Fibroblast of the conjunctiva (primary cell): ENCODE measurements around the gene C1orf210.

Experiments
- DNase-seq: peaks from one replicate; pipeline ENCODE4 v3.0.0-alpha.2; 2010; ENCODE audit warnings: low read depth

Gene C1orf210

GRCh38 chr1:43250351-43250761 is 35.0 kb downstream of the C1orf210 start:
- no peak for DNase-seq

GRCh38 chr1:43247256-43247921 is 38.0 kb downstream of the C1orf210 start:
- no peak for DNase-seq

GRCh38 chr1:43246466-43247213 is 38.7 kb downstream of the C1orf210 start:
- no peak for DNase-seq

GRCh38 chr1:43243299-43243698 is 42.1 kb downstream of the C1orf210 start:
- no peak for DNase-seq

- DNase-seq: no peak
Measured at GRCh38 chr1:43241413-43241836, 44.0 kb downstream of the C1orf210 start.

GRCh38 chr1:43239484-43239883 is 45.9 kb downstream of the C1orf210 start:
- no peak for DNase-seq

GRCh38 chr1:43238991-43239469 is 46.4 kb downstream of the C1orf210 start:
- no peak for DNase-seq

GRCh38 chr1:43238085-43238484 is 47.3 kb downstream of the C1orf210 start:
- peak; percentile 54 for DNase-seq

GRCh38 chr1:43237121-43237520 is 48.3 kb downstream of the C1orf210 start:
- no peak for DNase-seq

GRCh38 chr1:43235451-43236121 is 49.8 kb downstream of the C1orf210 start:
- no peak for DNase-seq

- no peak for DNase-seq
Measured at GRCh38 chr1:43235040-43235439, 50.3 kb downstream of the C1orf210 start.

GRCh38 chr1:43234267-43234666 is 51.1 kb downstream of the C1orf210 start:
- DNase-seq: no peak

- DNase-seq: no peak
Measured at GRCh38 chr1:43233631-43234030, 51.8 kb downstream of the C1orf210 start.

GRCh38 chr1:43232482-43232881 is 52.9 kb downstream of the C1orf210 start:
- DNase-seq: no peak

GRCh38 chr1:43232074-43232473 is 53.3 kb downstream of the C1orf210 start:
- DNase-seq: peak; percentile 43
